Right lobe of liver (tissue), 4 donors: ENCODE measurements around the gene TNS1.

Source experiments
- CTCF ChIP-seq, 4 donors: fragments of 200-600 bp in 3 of 4; fragments of 450-650 bp in 1 of 4; IDR thresholded peaks; one replicate each; pipeline versions ENCODE4 v1.5.1 to v1.8.0; 2016 to 2022; ENCODE audit warnings: antibody characterized with exemption in 4 of 4, mild to moderate bottlenecking in 2 of 4
- POLR2A ChIP-seq: fragments of 450-650 bp; IDR thresholded peaks from one replicate; pipeline ENCODE4 v1.6.1; 2017; ENCODE audit warnings: antibody characterized with exemption, mild to moderate bottlenecking
- donor health status: DM: no; HTN: no; CAD: no.
- donor health status: DM: no; HTN: no; CAD: no.
- donor health status: DM: no; HTN: yes; CAD: no.

GRCh38 chr2:217755027-217755745 lies 247.6 kb downstream of the TNS1 start:
- no peak for TF ChIP-seq POLR2A
- TF ChIP-seq CTCF (IDR thresholded peaks at IDR 0.05) = no peak
